SK-N-SH treated with all-trans-retinoic acid at 6 μM for 48 hours (cell line): ENCODE measurements around the gene STK39.
A peak's percentile ranks its signal among the peaks of the same experiment; 100 is the strongest.

Source experiments
- ATAC-seq: fragments of 200-7000 bp; cut with Tn5 transposase; 3 replicates; pipeline ENCODE4 v1.9.1; 2020; ENCODE audit warnings: mild to moderate bottlenecking, moderate library complexity
- ARNTL ChIP-seq: fragments of 450-650 bp; formaldehyde crosslinking; IDR thresholded peaks from 2 replicates; pipeline ENCODE4 v1.5.0; 2020; ENCODE audit warnings: low read depth, mild to moderate bottlenecking, moderate library complexity, borderline replicate concordance
- CREB5 ChIP-seq: fragments of 250-450 bp; sonication (Bioruptor Pico); IDR thresholded peaks from 2 replicates; pipeline ENCODE4 v1.5.1; 2020; ENCODE audit warnings: low read depth, mild to moderate bottlenecking, moderate library complexity
- CSRNP3 ChIP-seq: fragments of 250-450 bp; sonication (Bioruptor Pico); IDR thresholded peaks from 2 replicates; pipeline ENCODE4 v1.5.1; 2021; ENCODE audit warnings: mild to moderate bottlenecking, moderate library complexity
- ESRRG ChIP-seq: fragments of 250-450 bp; sonication (Bioruptor Pico); IDR thresholded peaks from 2 replicates; pipeline ENCODE4 v1.6.1; 2021; ENCODE audit warnings: mild to moderate bottlenecking
- GLIS3 ChIP-seq: fragments of 250-450 bp; sonication (Bioruptor Pico); IDR thresholded peaks from 2 replicates; pipeline ENCODE4 v1.5.0; 2020; ENCODE audit warnings: mild to moderate bottlenecking, moderate library complexity
- ISL1 ChIP-seq: fragments of 250-450 bp; sonication (Bioruptor Pico); IDR thresholded peaks from 2 replicates; pipeline ENCODE4 v2.1.2; 2022; ENCODE audit warnings: mild to moderate bottlenecking, moderate library complexity
- OSR1 ChIP-seq: fragments of 250-450 bp; sonication (Bioruptor Pico); IDR thresholded peaks from 2 replicates; pipeline ENCODE4 v1.8.0; 2022; ENCODE audit warnings: moderate library complexity, mild to moderate bottlenecking, inconsistent platforms
- PATZ1 ChIP-seq: fragments of 250-450 bp; sonication (Bioruptor Pico); IDR thresholded peaks from 2 replicates; pipeline ENCODE4 v1.8.0; 2020; ENCODE audit warnings: mild to moderate bottlenecking, moderate library complexity, borderline replicate concordance
- PPARA ChIP-seq: fragments of 250-450 bp; sonication (Bioruptor Pico); IDR thresholded peaks from 2 replicates; pipeline ENCODE4 v1.5.0; 2020; ENCODE audit warnings: mild to moderate bottlenecking, borderline replicate concordance
- SNAI2 ChIP-seq: fragments of 250-450 bp; sonication (Bioruptor Pico); IDR thresholded peaks from 2 replicates; pipeline ENCODE4 v1.5.0; 2020; ENCODE audit warnings: mild to moderate bottlenecking, moderate library complexity
- TCF4 ChIP-seq: fragments of 250-450 bp; sonication (Bioruptor Pico); IDR thresholded peaks from 2 replicates; pipeline ENCODE4 v1.8.0; 2021; ENCODE audit warnings: mild to moderate bottlenecking, moderate library complexity, borderline replicate concordance
- TOX ChIP-seq: fragments of 250-450 bp; sonication (Bioruptor Pico); IDR thresholded peaks from 2 replicates; pipeline ENCODE4 v1.8.0; 2021; ENCODE audit warnings: mild to moderate bottlenecking, moderate library complexity, borderline replicate concordance
- ZC3H10 ChIP-seq: fragments of 250-450 bp; sonication (Bioruptor Pico); IDR thresholded peaks from 2 replicates; pipeline ENCODE4 v1.5.1; 2021; ENCODE audit warnings: mild to moderate bottlenecking, moderate library complexity
- ZFP3 ChIP-seq: fragments of 250-450 bp; sonication (Bioruptor Pico); IDR thresholded peaks from 2 replicates; pipeline ENCODE4 v1.5.0; 2020; ENCODE audit warnings: mild to moderate bottlenecking, moderate library complexity
- ZFP30 ChIP-seq: fragments of 450-650 bp; formaldehyde crosslinking; IDR thresholded peaks from 2 replicates; pipeline ENCODE4 v1.5.0; 2022; ENCODE audit warnings: mild to moderate bottlenecking, moderate library complexity
- ZNF565 ChIP-seq: fragments of 450-650 bp; formaldehyde crosslinking; conservative IDR thresholded peaks from 2 replicates; pipeline ENCODE4 v1.5.0; 2020; ENCODE audit warnings: low read depth, mild to moderate bottlenecking, moderate library complexity
- ZNF70 ChIP-seq: fragments of 450-650 bp; formaldehyde crosslinking; IDR thresholded peaks from 2 replicates; pipeline ENCODE4 v1.5.0; 2020; ENCODE audit warnings: mild to moderate bottlenecking, moderate library complexity
- ZNF8 ChIP-seq: fragments of 450-650 bp; formaldehyde crosslinking; IDR thresholded peaks from 2 replicates; pipeline ENCODE4 v1.5.0; 2020; ENCODE audit warnings: mild to moderate bottlenecking, moderate library complexity
- TF ChIP-seq, protein P1 (sequence below): fragments of 250-450 bp; sonication (Bioruptor Pico); IDR thresholded peaks from 2 replicates; pipeline ENCODE4 v1.5.0; 2020; ENCODE audit warnings: mild to moderate bottlenecking, moderate library complexity

Gene STK39

GRCh38 chr2:168174756-168175155, 72.6 kb downstream of the STK39 start:
- TF ChIP-seq CREB5 (CRISPR knock-in tag) (no peak), TCF4 (CRISPR knock-in tag) (no peak), GLIS3 (CRISPR knock-in tag) (no peak), ZFP30 (CRISPR knock-in tag) (no peak), ZC3H10 (CRISPR knock-in tag) (no peak)
- ATAC-seq = no peak

GRCh38 chr2:168172071-168172470, 75.3 kb downstream of the STK39 start:
- no peak for ATAC-seq
- TF ChIP-seq TOX (CRISPR knock-in tag) (no peak), ZFP30 (CRISPR knock-in tag) (no peak), OSR1 (CRISPR knock-in tag) (no peak), GLIS3 (CRISPR knock-in tag) (no peak), ZFP3 (CRISPR knock-in tag) (no peak)

GRCh38 chr2:168171059-168171762, 76.2 kb downstream of the STK39 start:
- ATAC-seq = no peak
- no peak for TF ChIP-seq CREB5 (CRISPR knock-in tag)

DNA sequence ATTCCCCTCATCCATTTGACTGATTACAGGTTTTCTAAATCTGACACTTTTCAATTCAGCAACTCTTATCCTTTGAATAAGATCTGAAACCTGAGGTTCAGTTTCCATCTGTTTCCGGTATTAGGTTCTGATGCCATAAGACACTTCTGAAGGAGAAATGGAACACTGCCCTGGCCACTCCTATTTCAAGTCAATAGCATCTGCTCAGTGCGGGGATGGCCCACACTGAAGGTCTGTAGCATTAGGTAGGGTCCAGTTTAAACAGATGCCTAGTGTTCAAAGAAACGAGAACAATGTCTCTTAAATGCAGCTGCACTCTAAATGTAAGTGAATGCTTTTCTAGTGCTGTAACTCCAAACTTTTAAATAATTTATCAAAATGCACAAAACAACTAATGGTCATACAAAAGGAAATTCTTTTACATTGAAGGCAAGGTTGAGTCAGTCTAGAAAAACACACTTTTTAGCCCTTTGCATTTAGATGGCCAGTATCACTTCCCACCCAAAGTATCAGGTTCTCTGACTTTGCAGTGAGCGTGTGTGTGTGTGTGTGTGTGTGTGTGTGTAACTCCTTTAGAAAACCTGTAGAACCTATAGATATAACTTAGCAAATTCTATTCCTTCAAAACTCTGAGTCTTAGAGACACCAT, 78.2 kb downstream of the STK39 start:
- ATAC-seq = peak; percentile 32
- TF ChIP-seq ISL1 (CRISPR knock-in tag) (no peak), PPARA (CRISPR knock-in tag) (no peak), ZNF70 (no peak), ARNTL (CRISPR knock-in tag) (no peak), ZNF565 (CRISPR knock-in tag) (no peak), ZC3H10 (CRISPR knock-in tag) (no peak), CSRNP3 (CRISPR knock-in tag) (no peak)

GRCh38 chr2:168167511-168168263, 79.7 kb downstream of the STK39 start:
- ATAC-seq = no peak
- no peak for TF ChIP-seq OSR1 (CRISPR knock-in tag)
- no peak for TF ChIP-seq ZFP30 (CRISPR knock-in tag)
- no peak for TF ChIP-seq ARNTL (CRISPR knock-in tag)
- TF ChIP-seq PATZ1 (CRISPR knock-in tag) = no peak
- TF ChIP-seq GLIS3 (CRISPR knock-in tag) = no peak
- no peak for TF ChIP-seq ZFP3 (CRISPR knock-in tag)
- TF ChIP-seq, protein P1, sequence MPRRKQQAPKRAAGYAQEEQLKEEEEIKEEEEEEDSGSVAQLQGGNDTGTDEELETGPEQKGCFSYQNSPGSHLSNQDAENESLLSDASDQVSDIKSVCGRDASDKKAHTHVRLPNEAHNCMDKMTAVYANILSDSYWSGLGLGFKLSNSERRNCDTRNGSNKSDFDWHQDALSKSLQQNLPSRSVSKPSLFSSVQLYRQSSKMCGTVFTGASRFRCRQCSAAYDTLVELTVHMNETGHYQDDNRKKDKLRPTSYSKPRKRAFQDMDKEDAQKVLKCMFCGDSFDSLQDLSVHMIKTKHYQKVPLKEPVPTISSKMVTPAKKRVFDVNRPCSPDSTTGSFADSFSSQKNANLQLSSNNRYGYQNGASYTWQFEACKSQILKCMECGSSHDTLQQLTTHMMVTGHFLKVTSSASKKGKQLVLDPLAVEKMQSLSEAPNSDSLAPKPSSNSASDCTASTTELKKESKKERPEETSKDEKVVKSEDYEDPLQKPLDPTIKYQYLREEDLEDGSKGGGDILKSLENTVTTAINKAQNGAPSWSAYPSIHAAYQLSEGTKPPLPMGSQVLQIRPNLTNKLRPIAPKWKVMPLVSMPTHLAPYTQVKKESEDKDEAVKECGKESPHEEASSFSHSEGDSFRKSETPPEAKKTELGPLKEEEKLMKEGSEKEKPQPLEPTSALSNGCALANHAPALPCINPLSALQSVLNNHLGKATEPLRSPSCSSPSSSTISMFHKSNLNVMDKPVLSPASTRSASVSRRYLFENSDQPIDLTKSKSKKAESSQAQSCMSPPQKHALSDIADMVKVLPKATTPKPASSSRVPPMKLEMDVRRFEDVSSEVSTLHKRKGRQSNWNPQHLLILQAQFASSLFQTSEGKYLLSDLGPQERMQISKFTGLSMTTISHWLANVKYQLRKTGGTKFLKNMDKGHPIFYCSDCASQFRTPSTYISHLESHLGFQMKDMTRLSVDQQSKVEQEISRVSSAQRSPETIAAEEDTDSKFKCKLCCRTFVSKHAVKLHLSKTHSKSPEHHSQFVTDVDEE (CRISPR knock-in tag) = no peak
- TF ChIP-seq ZNF565 (CRISPR knock-in tag) = no peak
- no peak for TF ChIP-seq CSRNP3 (CRISPR knock-in tag)
- no peak for TF ChIP-seq SNAI2 (CRISPR knock-in tag)
- no peak for TF ChIP-seq TOX (CRISPR knock-in tag)
- no peak for TF ChIP-seq ESRRG
- TF ChIP-seq ZNF8 (CRISPR knock-in tag) = no peak
- TF ChIP-seq, all 23 proteins: peak for 0
